GM18499 (cell line): ENCODE data around the gene CCDC74A.
"Not testable (repeated sequence)": the region's sequence is repeated elsewhere in the genome, so short reads cannot be mapped to it uniquely, and the experiment has no call there.

Source experiments
- ATAC-seq: cut with Tn5 transposase; IDR thresholded peaks from one replicate; pipeline ENCODE4 v1.9.1; 2021; ENCODE audit warnings: moderate number of reproducible peaks; ENCODE audit not compliant: insufficient read depth, unreplicated experiment

CCDC74A gene

DNA sequence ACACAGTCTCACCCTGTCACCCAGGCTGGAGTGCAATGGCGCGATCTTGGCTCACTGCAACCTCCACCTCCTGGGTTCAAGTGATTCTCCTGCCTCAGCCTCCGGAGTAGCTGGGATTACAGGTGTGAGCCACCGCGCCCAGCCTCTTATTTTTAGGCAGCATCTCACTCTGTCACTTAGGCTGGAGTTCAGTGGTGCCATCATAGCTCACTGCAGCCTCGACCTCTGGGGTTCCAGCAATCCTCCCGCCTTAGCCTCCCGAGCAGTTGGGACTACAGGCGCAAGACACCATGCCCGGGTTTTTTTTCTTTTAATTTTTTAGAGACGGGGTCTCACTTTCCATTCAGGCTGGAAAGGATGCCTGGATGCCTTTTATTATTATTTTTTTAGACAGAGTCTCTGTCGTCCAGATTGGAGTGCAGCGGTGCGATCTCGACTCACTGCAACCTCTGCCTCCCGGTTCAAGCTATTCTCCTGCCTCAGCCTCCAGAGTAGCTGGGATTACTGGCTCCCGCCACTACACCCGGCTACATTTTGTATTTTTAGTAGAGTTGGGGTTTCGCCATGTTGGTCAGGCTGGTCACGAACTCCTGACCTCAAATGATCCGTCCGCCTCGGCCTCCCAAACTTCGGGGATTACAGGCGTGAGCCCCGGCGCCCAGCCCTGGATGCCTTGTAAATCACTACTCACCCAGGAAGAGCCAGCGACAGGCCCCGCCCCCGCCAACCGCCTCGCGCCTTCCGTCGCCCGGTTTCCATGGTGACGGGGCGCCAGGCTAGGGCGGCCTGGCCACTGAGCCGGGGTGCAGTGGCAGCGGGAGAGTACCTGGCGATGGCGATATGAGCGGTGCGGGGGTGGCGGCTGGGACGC, at the start of gene CCDC74A:
CCDC74A (plus strand) TSS at position 758 of the 871 bp plus-strand sequence; CDS start at position 841, 83 bp downstream.
- ATAC-seq, result peak; percentile 61

DNA sequence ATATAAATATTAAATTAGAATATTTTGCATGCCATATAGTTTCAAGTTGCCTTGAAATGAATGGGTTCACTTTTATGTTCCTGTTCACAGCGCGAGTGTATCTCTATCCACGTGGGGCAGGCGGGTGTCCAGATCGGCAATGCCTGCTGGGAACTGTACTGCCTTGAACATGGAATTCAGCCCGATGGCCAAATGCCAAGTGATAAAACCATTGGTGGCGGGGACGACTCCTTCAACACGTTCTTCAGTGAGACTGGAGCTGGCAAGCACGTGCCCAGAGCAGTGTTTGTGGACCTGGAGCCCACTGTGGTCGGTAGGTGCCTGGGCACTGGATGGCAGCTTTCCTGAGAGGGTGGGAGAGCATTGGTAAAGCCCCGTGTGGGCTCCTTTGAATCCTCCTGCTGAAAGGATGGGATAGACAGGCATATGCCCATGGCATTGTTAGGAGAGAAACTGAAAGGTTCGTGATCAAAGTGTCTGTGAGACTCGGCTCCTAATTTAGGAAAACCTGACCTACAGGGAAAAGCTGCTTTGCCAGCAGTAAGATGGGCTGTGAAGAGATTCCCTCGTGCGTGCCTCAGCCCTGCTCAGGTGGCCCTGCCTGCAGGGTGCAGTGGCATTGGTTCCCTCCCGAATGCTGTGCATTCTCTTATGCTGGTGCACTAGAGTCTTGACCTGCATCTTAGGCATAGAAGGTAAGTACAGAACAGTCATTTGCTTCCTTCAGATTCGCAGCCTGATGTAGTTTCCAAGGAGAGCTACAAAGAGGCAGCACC, 49.4 kb upstream of the CCDC74A start:
- ATAC-seq, result not testable (repeated sequence)

GRCh38 chr2:131478850-131479461, 48.7 kb upstream of the CCDC74A start:
- ATAC-seq, result not testable (repeated sequence)

GRCh38 chr2:131480351-131480750, 47.3 kb upstream of the CCDC74A start:
- not testable (repeated sequence) for ATAC-seq

DNA sequence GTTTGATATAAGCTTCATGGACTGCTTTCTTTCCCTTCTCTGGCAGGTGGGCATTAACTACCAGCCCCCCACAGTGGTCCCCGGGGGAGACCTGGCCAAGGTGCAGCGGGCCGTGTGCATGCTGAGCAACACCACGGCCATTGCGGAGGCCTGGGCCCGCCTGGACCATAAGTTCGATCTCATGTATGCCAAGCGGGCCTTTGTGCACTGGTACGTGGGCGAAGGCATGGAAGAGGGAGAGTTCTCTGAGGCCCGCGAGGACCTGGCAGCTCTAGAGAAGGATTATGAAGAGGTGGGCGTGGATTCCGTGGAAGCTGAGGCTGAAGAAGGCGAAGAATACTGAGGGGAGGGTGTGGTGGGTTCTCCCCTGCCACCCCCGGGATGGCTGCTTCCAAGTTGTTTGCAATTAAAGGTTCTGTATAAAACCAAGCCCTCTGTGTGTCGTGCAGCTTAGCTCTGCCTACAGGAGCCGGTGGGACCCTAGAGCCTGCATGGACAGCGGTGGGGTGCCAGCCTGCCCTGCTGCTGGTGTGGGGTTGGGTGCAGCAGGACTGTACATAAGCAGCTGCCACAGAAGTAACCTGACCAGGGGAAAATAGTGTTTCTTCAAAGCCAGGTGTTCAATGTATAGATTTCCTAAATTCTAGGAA, 45.1 kb upstream of the CCDC74A start:
- not testable (repeated sequence) for ATAC-seq

DNA sequence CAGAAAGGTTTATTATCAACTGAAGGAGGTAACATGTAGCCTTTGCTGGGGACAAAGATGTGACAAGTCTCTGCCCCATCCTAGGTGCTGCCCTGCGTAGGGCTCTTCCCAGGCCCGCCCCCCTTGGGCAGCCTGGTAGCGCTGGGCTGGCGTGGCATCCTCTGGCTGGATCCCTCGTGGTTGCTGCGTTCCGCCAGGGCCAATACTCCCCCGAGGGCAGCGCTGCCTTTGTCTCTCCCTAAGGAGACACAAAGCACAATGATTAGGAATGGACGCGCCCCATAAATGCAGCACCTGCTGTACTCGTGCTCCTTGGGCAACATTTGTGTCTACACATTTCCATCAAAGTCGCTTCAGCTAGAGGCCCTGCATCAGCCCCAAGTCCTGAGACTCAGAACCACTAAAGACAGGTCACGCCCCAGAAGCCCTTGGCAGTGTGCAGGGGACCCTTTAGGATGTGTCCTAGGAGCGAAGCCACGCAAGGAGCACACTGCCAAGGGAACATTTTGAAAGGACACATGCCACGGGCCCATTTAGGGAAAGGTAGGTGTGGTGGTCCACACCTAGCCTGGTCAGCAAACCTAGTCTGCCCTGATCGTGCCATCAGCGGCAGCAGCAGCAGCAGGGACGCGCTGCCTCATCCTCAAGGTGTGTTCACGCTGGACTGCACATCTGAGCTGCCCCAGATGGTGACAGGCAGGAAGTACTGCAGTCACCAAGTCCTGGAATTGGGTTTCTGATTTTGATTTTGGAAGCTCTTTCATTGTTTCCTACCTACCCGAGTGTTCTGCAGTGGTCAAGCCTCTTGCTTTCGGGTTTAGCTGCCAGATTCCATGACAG, 43.5 kb upstream of the CCDC74A start:
- ATAC-seq, result not testable (repeated sequence)

DNA sequence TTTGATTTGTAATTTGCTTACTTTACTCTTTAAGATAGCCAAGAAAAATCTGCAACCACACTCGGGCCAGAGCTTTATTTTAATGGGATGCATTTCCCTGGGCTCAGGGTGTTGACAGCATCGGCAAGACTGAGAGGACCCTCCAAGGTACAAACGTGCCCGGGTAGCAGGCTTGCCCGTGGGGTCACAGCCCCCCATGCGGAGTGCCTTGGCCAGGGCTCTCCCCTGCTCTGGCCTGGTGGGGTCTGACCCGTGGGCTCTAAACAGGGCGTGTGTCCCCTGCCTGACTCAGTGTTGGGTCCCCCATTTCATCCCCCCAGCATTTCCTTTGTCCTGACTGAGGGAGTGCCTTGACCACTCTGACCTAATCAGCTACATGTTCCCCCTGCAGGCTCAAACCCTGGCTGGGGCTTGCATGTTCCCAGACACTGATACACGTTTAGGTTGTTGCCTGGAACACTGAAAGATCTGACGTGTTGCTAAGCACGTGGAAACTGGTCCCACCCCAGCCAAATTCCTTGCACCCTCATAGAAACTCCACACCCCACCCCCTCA, 42.7 kb upstream of the CCDC74A start:
- ATAC-seq, result not testable (repeated sequence)

DNA sequence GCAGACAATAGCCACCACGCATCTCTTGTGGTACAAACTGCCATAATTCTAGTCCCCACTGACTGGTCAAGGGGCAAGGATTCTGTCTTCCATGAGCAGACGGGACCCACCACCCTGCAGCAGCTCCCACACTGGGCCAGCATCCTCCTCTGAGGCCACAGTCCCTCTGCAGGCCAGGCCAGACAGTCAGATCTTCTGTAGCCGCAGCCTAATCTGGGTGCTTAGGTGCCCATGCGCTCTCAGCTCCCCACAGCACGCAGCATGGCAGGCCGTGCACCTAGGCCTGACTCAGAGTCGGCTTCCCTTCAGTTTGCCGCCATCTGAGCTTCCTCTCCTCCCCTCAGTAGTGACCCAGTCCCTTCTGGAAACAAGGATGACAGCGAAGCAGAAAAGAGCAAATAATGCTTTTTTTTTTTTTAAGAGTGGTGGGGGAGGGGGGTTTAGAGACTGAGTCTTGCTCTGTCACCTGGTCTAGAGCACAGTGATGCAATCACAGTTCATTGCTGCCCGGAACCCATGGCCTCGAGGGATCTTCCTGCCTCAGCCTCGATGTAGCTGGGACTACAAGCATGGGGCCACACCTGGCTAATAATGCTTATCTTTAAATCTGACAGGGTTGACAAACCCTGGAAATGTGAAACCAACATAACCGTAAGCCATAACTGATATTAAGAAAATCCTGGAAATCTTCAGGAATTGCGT, 41.3 kb upstream of the CCDC74A start:
- not testable (repeated sequence) for ATAC-seq

- ATAC-seq, result no peak
Measured at GRCh38 chr2:131488306-131489205, 39.1 kb upstream of the CCDC74A start.

- not testable (repeated sequence) for ATAC-seq
Measured at GRCh38 chr2:131490616-131491468, 36.8 kb upstream of the CCDC74A start.

- ATAC-seq, result not testable (repeated sequence)
Measured at GRCh38 chr2:131491469-131491836, 36.2 kb upstream of the CCDC74A start.

- peak; percentile 5 for ATAC-seq
Measured at GRCh38 chr2:131492015-131492417, 35.7 kb upstream of the CCDC74A start, which contains the start of gene MZT2A. Gene MZT2A, minus strand, starts transcription at chr2:131492397. Its CDS starts 21 bp downstream, at chr2:131492376.

GRCh38 chr2:131492418-131493198, 35.1 kb upstream of the CCDC74A start:
- ATAC-seq, result peak; percentile 56

GRCh38 chr2:131493199-131493968, 34.3 kb upstream of the CCDC74A start:
- peak; percentile 9 for ATAC-seq

DNA sequence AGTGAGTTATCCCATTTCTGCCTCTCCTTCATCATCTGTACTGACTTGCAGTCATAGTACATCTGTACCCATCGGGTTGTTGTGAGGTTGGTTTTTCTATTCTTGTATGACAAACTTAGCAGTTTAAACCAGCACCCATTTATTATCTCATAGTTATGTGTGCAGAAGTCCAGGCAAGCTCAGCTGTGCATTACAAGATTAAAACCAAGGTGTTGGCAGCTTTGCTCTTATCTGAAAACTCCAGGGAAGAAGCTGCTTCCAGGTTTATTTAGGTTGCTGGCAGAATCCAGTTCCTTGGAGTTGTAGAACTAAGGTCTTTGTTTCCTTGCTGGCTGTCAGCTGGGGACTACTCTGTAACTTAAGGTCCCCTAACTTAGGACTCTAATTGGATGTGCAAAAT, 32.2 kb upstream of the CCDC74A start:
- ATAC-seq, result not testable (repeated sequence)
